H1 (cell line): ENCODE data around the gene RTTN. TPM values are rescaled to one million over a fixed set of nuclear protein-coding genes. Genes with fewer than 3 reads are reported as not detected.

Experiments used
- CTCF ChIA-PET: fragments of 300-600 bp; sonication (Branson Sonifier 250); formaldehyde crosslinking; loops from one replicate; lab custom pipeline; 2021; ENCODE audit not compliant: partially characterized antibody; lab: Charles Lee
- POLR2A ChIA-PET: fragments of 300-600 bp; sonication (Branson Sonifier 250); formaldehyde crosslinking; loops from one replicate; lab custom pipeline; 2021; ENCODE audit warnings: inconsistent platforms; ENCODE audit not compliant: partially characterized antibody; lab: Charles Lee
- DNase-seq, 2 experiments: peaks; one replicate each; pipeline versions ENCODE4 v3.0.0 to v3.0.0-alpha.2; 2010 to 2022; ENCODE audit warnings: low spot score in 2 of 2, low read depth in 1 of 2, mixed read lengths in 1 of 2
- FAIRE-seq: peaks from 2 replicates; lab custom pipeline; 2011; peaks lifted over from hg19 to GRCh38; lab: Jason Lieb, UNC
- H2AFZ ChIP-seq: 2 replicates; pipeline ENCODE4 v1.8.1; 2012; ENCODE audit warnings: low read length, inconsistent platforms
- H2AK5ac ChIP-seq: 2 replicates; pipeline ENCODE4 v1.6.1; 2013; ENCODE audit warnings: low read depth, low read length
- H2BK120ac ChIP-seq: replicated peaks from 2 replicates; pipeline ENCODE3; 2013; ENCODE audit warnings: low read depth, low read length, inconsistent platforms
- H2BK12ac ChIP-seq: 2 replicates; pipeline ENCODE4 v1.6.1; 2013; ENCODE audit warnings: low read depth, low read length
- H2BK15ac ChIP-seq: 2 replicates; pipeline ENCODE4 v1.6.1; 2013; ENCODE audit warnings: low read length
- H2BK20ac ChIP-seq: 2 replicates; pipeline ENCODE4 v1.6.1; 2013; ENCODE audit warnings: low read length
- H2BK5ac ChIP-seq: 2 replicates; pipeline ENCODE4 v1.6.1; 2013; ENCODE audit warnings: low read depth, low read length
- H3K14ac ChIP-seq: 2 replicates; pipeline ENCODE4 v1.6.1; 2013; ENCODE audit warnings: inconsistent platforms; ENCODE audit not compliant: insufficient read length
- H3K18ac ChIP-seq: 2 replicates; pipeline ENCODE4 v1.6.1; 2013; ENCODE audit warnings: low read length; ENCODE audit errors: extremely low read depth
- H3K23ac ChIP-seq: 2 replicates; pipeline ENCODE4 v1.6.1; 2013; ENCODE audit warnings: inconsistent platforms; ENCODE audit not compliant: insufficient read length
- H3K23me2 ChIP-seq: 2 replicates; pipeline ENCODE4 v1.6.1; 2013; ENCODE audit warnings: low read depth, low read length
- H3K27ac ChIP-seq: 2 replicates; pipeline ENCODE4 v1.6.1; 2011; ENCODE audit warnings: low read depth, low read length, inconsistent platforms
- H3K27me3 ChIP-seq, 4 experiments: replicated peaks in 1 of 4; 1 replicate in 1 of 4; 2 replicates in 3 of 4; pipeline versions ENCODE4 v1.6.1 to v1.8.1; 2011 to 2013; ENCODE audit warnings: low read length in 3 of 4, mild to moderate bottlenecking in 3 of 4, inconsistent platforms in 2 of 4, mixed read lengths in 2 of 4, moderate library complexity in 1 of 4; ENCODE audit not compliant: control insufficient read depth in 3 of 4, insufficient read depth in 3 of 4; ENCODE audit errors: extremely low read depth in 1 of 4
- H3K36me3 ChIP-seq, 4 experiments: 2 replicates each; pipeline versions ENCODE4 v1.6.1 to v1.8.1; 2011 to 2013; ENCODE audit warnings: mild to moderate bottlenecking in 4 of 4, low read length in 3 of 4, moderate library complexity in 2 of 4, control low read depth in 1 of 4, inconsistent platforms in 1 of 4; ENCODE audit not compliant: insufficient read depth in 4 of 4, control insufficient read depth in 2 of 4
- H3K4ac ChIP-seq: replicated peaks from 2 replicates; pipeline ENCODE3; 2013; ENCODE audit warnings: low read length, low read depth, mixed read lengths, inconsistent platforms; ENCODE audit not compliant: insufficient read length
- H3K4me1 ChIP-seq, 4 experiments: replicated peaks in 1 of 4; 1 replicate in 1 of 4; 2 replicates in 3 of 4; pipeline versions ENCODE4 v1.6.1 to v1.8.1; 2011 to 2013; ENCODE audit warnings: low read length in 3 of 4, inconsistent platforms in 2 of 4, mixed read lengths in 1 of 4; ENCODE audit not compliant: insufficient read depth in 4 of 4, control insufficient read depth in 3 of 4
- H3K4me2 ChIP-seq, 2 experiments: 2 replicates each; pipeline versions ENCODE4 v1.6.1 to v1.8.1; 2011 to 2013; ENCODE audit warnings: low read depth in 2 of 2, low read length in 2 of 2, control low read depth in 1 of 2, inconsistent platforms in 1 of 2, mild to moderate bottlenecking in 1 of 2; ENCODE audit not compliant: insufficient read depth in 1 of 2
- H3K4me3 ChIP-seq, 4 experiments: fragments of 200-600, 300-600 bp in 1 of 4; sonication (generic), shearing (Covaris generic), sonication (Bioruptor Twin) in 1 of 4; 2 replicates each; pipeline versions ENCODE4 v1.5.1 to v1.8.1; 2011 to 2016; ENCODE audit warnings: low read length in 4 of 4, low read depth in 3 of 4, control low read depth in 2 of 4, inconsistent platforms in 2 of 4, mild to moderate bottlenecking in 2 of 4, mixed read lengths in 1 of 4, moderate library complexity in 1 of 4; ENCODE audit not compliant: insufficient read depth in 2 of 4; ENCODE audit errors: extremely low read depth in 1 of 4
- H3K56ac ChIP-seq: replicated peaks from 2 replicates; pipeline ENCODE3; 2013; ENCODE audit warnings: low read depth, mild to moderate bottlenecking, mixed read lengths, low read length, inconsistent platforms; ENCODE audit not compliant: insufficient read length
- H3K79me1 ChIP-seq: 2 replicates; pipeline ENCODE4 v1.6.1; 2013; ENCODE audit warnings: low read depth, low read length, control low read depth
- H3K79me2 ChIP-seq, 2 experiments: 2 replicates each; pipeline versions ENCODE4 v1.6.1 to v1.8.1; 2012 to 2013; ENCODE audit warnings: low read length in 2 of 2, mild to moderate bottlenecking in 2 of 2, inconsistent platforms in 1 of 2; ENCODE audit not compliant: insufficient read depth in 2 of 2, control insufficient read depth in 1 of 2
- H3K9ac ChIP-seq, 4 experiments: replicated peaks in 1 of 4; 1 replicate in 1 of 4; 2 replicates in 3 of 4; pipeline versions ENCODE4 v1.6.1 to v1.8.1; 2011 to 2013; ENCODE audit warnings: low read depth in 3 of 4, low read length in 3 of 4, control low read depth in 2 of 4, mild to moderate bottlenecking in 2 of 4, moderate library complexity in 2 of 4, inconsistent platforms in 1 of 4; ENCODE audit errors: extremely low read depth in 1 of 4
- H3K9me3 ChIP-seq, 2 experiments: 2 replicates each; pipeline versions ENCODE4 v1.6.1 to v1.8.1; 2012 to 2013; ENCODE audit warnings: mild to moderate bottlenecking in 2 of 2, moderate library complexity in 2 of 2, control low read depth in 1 of 2, inconsistent platforms in 1 of 2, low read depth in 1 of 2, low read length in 1 of 2, mixed read lengths in 1 of 2; ENCODE audit not compliant: insufficient read depth in 2 of 2
- H4K20me1 ChIP-seq, 2 experiments: replicated peaks in 1 of 2; 2 replicates each; pipeline versions ENCODE3 to v1.8.1; 2011 to 2013; ENCODE audit warnings: inconsistent platforms in 2 of 2, low read length in 2 of 2, mild to moderate bottlenecking in 1 of 2; ENCODE audit not compliant: insufficient read depth in 2 of 2, control insufficient read depth in 1 of 2
- H4K5ac ChIP-seq: 2 replicates; pipeline ENCODE4 v1.6.1; 2013; ENCODE audit warnings: low read length, low read depth, mixed read lengths, inconsistent platforms; ENCODE audit not compliant: insufficient read length
- H4K8ac ChIP-seq: 2 replicates; pipeline ENCODE4 v1.8.0; 2013; ENCODE audit warnings: mild to moderate bottlenecking, moderate library complexity, low read length, inconsistent platforms; ENCODE audit not compliant: insufficient read depth; ENCODE audit errors: extremely low read depth
- H4K91ac ChIP-seq: replicated peaks from 2 replicates; pipeline ENCODE3; 2013; ENCODE audit warnings: low read length, mixed read lengths, inconsistent platforms; ENCODE audit not compliant: insufficient read length
- EP300 ChIP-seq, 2 experiments: IDR thresholded peaks; 1 replicate in 1 of 2; 2 replicates in 1 of 2; pipeline ENCODE4 v1.6.1; 2011 to 2012; ENCODE audit warnings: low read depth in 2 of 2, low read length in 2 of 2, mild to moderate bottlenecking in 2 of 2, borderline replicate concordance in 1 of 2, inconsistent platforms in 1 of 2, moderate library complexity in 1 of 2
- GTF2F1 ChIP-seq: IDR thresholded peaks from 2 replicates; pipeline ENCODE4 v1.6.1; 2012; ENCODE audit warnings: low read depth, low read length, improper control_type of control experiment, borderline replicate concordance
- HDAC6 ChIP-seq: IDR thresholded peaks from one replicate; pipeline ENCODE4 v1.7.1; 2012; ENCODE audit warnings: low read depth, mild to moderate bottlenecking, inconsistent platforms, low read length, moderate library complexity
- POU5F1 ChIP-seq: IDR thresholded peaks from 2 replicates; pipeline ENCODE4 v1.6.1; 2011; ENCODE audit warnings: low read depth, mild to moderate bottlenecking, low read length, moderate library complexity
- SUZ12 ChIP-seq: fragments of 200-600 bp; sonication (generic); IDR thresholded peaks from 2 replicates; pipeline ENCODE4 v1.6.1; 2012; ENCODE audit warnings: mild to moderate bottlenecking, inconsistent platforms, low read length, moderate library complexity, mixed read lengths
- WGBS, 2 experiments: shearing (Covaris generic) in 1 of 2; methylation state at CpG; one replicate each; pipeline versions ENCODE4 v1.1.6 to v1.1.7; 2013 to 2015; ENCODE audit warnings: low lambda C conversion rate in 2 of 2, mixed read lengths in 2 of 2, inconsistent platforms in 1 of 2, low coverage in 1 of 2, missing lambda C conversion rate in 1 of 2; ENCODE audit not compliant: insufficient replicate concordance in 2 of 2, insufficient coverage in 1 of 2, insufficient read length in 1 of 2; ENCODE audit errors: extremely low coverage in 1 of 2, missing lambda C conversion rate in 1 of 2; 5-methylcytosine and 5-hydroxymethylcytosine counted together
- polyA plus RNA-seq, 7 experiments: library from polyadenylated mRNA; depleted of rRNA in 3 of 7; stranded (reverse) in 5 of 7; unstranded in 2 of 7; fragments of >200 nt in 5 of 7; fragments of 200-250 nt in 2 of 7; gene quantifications; 1 replicate in 5 of 7; 2 replicates in 1 of 7; 4 replicates in 1 of 7; pipeline versions ENCODE4 v1.2.1 to v1.2.3, GENCODE V29; 2011 to 2013; ENCODE audit warnings: missing spikeins in 2 of 7, mixed read lengths in 2 of 7
- total RNA-seq: library from RNA; stranded (reverse); fragmentation: NEBNext Ultra II Directional; extraction: Animal tissue kit (Norgen Biotek cat#: 25700); gene quantifications from 2 replicates; pipeline ENCODE4 v1.2.1, GENCODE V29; 2021

Gene RTTN
- total and polyA plus RNA-seq, 2 of the 8 experiments (the other 6 are each of a cell fraction or from before 2014, with no cell fraction given), result 9.1 to 21.4 TPM

DNA sequence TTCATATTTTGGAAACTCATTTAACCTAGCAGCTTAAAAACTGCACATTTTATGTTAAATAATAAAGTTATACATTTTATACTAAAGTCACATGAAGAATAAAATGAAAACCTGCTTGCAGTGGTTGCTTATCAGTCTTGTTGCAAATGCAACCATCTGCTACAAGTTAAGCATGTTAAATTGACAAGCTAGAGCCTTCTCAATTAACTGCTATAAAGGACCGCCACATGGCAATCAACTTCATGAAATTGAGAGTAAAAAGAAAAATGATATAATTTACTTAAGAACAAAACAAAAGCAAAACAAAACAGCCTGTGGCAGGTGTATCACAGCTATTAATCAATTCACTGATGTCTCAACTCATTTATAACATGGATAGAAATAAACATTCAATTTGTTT lies 78.7 kb downstream of the RTTN start:
- Histone ChIP-seq H3K36me3 (peaks cover 0 to 4% (median 0%) of the 10 kb centered on the region in 4 experiments; a peak in 1 of 8 replicates), H3K27ac (no peak overlapping the region), H3K27me3 (no peaks in the 10 kb centered on the region), H4K20me1 (no peaks in the 10 kb centered on the region), H3K4me3 (no peak overlapping the region), H4K91ac (no peak overlapping the region), H2BK120ac (no peak overlapping the region), H3K4me1 (no peaks in the 10 kb centered on the region), H3K14ac (no peak overlapping the region), H2BK5ac (no peak overlapping the region), H2AK5ac (no peak overlapping the region), H3K4ac (no peak overlapping the region), H4K5ac (no peak overlapping the region), H3K56ac (no peak overlapping the region), H3K4me2 (no peak overlapping the region), H3K23me2 (no peaks in the 10 kb centered on the region), H3K9me3 (no peaks in the 10 kb centered on the region), H3K79me2 (no peaks in the 10 kb centered on the region), H3K79me1 (no peaks in the 10 kb centered on the region), H3K23ac (no peak overlapping the region), H3K18ac (no peak overlapping the region), H2BK15ac (no peak overlapping the region), H2AFZ (no peak overlapping the region), H2BK12ac (no peak overlapping the region), H4K8ac (no peak overlapping the region), H3K9ac (no peak overlapping the region), H2BK20ac (no peak overlapping the region)
- ChIA-PET POLR2A (no interaction called here), CTCF (interaction anchor here (1.1 to 1.2 kb wide), 2 partner anchors 307 to 328 kb away, joined by 3 read pairs; no protein-coding TSS in a partner anchor)
- FAIRE-seq (no peak), DNase-seq (no peak)
- no peak for TF ChIP-seq EP300 (IDR thresholded peaks at IDR 0.05; ENCODE audit: borderline replicate concordance in 1 of 2, low read depth in 2 of 2, low read length in 2 of 2)
- TF ChIP-seq POU5F1, result no peak
- TF ChIP-seq HDAC6, result no peak
- no peak for TF ChIP-seq SUZ12
- no peak for TF ChIP-seq GTF2F1
- WGBS, 2 experiments, result 96% methylated on average over 1 of the region's 1 CpG; no CpG with 5 or more reads in 1 of the 2 experiments
